ENCODE data around the gene CDH13.

The CDH13 gene

DNA sequence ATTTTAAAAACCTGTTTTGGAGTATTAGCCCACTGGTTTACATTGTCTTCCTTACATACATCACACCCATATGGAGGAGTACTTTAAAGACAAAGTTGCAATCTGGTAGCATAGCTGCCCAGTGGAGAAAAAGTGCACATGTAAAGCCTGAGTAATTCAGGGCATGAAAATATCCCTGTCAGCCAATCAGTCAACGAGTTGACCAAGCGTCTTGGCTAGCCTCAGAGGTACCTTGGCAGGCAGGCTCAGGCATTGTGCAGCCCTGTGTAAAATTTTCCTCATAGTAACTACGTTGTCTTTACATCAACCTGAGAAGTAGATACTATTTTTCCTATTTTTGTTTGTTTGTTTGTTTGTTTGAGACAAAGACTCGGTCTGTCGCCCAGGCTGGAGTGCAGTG lies 339.0 kb downstream of the CDH13 start:
- DNase-seq: no peak

DNA sequence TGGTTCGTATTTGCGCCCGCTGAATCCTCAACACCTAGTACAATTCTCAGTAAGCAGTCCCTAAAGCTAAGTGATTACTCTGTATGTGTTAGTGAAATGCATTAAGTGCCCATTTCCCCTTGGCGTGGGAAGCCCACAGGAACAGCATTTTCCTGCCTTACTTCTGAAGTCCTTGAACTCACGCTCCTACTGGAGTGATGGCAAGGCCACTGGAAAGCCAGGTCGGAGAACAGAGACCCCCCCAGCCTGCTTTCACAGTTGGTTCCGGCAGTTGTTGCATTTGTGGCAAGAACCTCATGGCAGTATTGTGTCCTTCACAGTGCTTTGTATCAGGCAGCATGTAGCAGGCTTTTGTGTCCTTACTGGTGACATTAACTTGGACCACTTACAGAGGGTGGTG lies 340.7 kb downstream of the CDH13 start:
- no peak for DNase-seq

DNA sequence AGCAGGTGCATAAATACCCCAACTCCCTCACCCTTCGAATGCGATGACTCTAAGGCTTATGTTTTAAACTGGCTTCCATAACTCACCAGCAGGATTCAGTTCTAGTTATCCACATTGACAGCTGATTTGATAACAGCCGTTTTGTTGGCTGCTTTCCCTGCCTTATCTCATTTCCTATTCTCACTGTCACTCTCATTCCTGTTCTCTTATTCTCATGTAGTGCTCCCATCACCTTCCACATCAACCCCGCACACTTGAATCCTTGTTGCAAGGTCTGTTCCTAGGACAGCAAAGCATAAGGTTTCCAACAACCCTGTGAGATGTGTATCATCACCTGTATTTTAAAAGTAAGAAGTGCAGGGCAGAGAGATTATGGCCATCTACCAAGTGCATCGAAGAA lies 344.4 kb downstream of the CDH13 start:
- no peak for DNase-seq

DNA sequence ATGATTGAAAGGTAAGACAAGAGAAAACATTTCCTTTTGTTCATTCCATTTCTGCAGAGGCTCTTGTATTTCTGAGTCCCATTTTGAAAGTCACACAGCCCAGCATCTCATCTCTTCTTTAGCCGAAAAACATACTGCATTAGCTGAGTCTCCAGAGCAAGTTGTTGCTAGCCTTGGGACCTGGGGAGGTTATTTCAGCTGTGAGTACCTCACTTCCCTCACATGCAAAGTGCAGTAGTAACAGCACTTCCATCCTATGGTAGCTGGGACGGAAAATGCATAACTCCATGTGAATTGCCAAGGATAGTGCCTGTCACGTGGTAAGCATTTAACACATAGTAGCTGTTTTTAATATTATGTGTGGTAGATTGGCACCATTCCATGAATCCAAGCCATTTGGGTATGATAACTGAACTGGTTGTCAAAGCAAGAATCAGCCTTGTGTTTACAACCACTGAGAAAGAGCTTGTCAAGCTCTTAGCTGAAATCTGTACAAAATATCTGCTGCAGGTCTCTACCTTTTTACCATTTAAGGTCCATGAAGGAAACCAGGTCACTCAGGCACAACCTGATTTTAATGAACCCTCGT lies 345.7 kb downstream of the CDH13 start:
- no peak for DNase-seq

DNA sequence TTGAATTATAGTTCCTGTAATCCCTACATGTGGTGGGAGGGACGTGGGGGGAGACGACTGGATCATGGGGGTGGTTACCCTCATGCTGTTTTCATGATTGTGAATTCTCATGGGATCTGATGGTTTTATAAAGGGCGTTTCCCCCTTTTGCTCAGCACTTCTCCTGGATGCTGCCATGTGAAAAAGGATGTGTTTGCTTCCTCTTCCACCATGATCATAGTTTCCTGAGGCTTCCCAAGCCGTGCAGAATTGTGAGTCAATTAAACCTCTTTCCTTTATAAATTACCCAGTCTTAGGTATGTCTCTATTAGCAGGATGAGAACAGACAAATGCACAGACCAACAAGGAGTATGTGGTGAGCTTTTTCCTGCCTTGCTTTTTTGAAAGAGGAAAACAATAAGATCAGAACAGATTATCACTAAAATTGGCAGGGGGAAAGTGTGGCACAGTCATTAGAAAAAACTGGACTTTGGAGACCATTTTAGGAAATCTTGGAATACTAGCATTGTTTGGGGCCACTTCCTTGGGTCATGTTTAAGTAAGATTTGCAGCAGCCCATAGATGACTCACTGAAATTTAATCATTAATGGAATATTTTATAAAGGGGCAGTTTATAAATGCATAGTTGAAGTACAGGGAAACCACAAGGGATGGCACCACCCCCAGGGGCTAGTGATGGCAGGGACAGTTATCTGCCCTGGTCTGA lies 352.8 kb downstream of the CDH13 start:
- DNase-seq: no peak

DNA sequence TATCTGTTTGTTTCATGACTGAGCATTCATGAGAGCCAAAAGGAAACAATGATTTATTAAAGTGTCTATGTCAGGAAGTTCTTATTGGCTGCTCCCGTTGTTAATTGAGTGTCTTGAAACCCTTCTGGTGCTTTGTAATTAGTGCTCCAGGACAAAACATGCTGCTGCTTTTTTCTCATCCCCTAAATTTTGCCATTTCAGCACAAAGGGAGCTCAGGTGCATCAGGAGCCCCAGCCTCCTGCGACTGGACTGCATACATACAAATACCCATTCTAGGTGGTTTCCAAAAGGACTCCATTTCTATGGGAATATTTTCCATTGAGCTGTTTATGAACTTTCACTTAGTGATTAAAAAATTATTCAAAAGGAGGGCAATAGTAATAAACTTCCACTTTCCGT lies 354.0 kb downstream of the CDH13 start:
- DNase-seq: no peak

DNA sequence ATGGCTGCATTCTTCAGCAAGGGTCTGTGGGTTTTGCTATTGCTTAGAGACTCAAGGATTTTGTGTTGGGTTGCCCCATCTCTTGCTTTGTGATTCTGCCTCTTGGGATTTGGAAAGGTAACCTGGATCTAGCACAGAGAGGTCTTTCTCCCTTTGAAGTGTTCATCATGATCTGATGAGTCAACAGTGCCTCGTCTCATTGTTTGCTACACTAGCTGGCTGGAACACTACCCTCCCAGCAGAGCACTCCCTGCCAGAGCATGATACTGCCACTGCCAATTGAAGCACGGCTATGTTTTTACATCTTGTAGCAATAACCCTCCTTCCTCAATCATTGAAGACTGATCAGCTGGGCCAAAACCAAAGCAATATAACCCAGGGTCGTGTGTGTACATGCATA lies 361.0 kb downstream of the CDH13 start:
- DNase-seq: no peak

DNA sequence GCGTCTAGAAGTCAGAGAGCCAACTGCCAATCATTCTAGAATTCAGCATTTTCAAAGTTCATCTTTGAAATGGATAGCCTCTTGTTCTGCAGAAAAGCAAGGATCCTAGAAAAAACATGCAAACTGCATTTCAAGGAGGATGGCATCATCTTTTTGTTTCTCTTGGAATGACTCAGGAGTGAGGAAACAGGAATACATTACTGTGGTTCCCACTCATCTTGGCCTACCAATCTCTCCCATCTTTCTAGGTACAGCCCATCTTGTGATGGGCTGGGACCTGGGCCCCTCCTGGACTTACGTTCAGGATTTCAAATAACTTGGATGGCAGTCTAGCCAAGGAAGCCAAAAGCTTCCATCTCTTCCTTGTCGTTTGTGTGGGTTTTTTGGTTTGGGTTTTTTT lies 363.4 kb downstream of the CDH13 start:
- DNase-seq: no peak

DNA sequence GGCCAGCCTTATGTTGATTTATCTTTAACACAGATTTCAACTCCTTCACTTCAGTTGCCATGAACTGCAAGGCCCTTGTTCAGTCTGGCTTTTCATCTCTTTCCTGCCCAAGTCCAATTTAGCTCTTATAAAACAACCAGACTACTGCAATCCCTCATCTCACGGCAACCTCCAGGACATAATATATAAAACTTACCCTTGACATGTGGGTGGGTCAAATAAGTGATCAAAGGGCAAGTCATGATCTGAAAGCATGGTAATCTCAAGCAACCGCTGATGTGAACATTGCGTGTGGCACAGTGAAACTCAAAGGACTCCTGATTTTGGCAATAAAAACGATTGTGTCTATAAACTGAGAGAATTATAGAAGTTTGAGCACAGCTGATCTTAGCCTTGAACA lies 364.6 kb downstream of the CDH13 start:
- DNase-seq: no peak

DNA sequence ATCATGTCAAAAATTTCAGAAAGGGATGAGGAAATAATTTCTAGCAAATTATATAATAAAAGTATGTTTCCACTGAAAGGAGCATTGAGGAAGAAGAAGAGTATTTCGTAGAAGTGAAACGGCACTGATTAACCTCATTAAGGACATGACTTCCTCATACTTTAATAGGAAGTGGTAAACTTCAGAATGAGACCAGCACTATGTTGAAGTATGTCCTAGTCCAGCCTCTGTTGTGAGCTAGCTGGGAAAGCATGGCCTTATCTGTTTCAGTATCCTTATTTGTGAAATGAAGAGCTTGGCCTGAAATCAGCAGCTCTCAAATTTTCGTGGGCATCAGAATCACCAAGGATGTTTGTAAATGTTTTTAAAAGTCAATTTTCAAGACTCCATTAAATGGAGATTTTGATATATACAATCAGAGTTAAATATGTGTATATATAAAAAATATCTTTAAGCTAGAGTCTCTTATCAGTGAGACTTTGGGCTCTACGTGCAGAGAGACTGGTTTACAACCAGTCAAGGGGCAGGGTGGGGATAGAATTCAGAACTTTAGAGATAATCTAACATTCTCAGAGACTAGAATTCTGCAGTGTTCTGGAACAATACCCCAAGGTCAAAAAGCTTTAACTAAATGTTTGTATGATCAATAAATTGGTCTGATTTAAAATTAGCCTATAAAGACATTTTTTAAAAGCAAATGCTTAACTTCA lies 365.4 kb downstream of the CDH13 start:
- no peak for DNase-seq

DNA sequence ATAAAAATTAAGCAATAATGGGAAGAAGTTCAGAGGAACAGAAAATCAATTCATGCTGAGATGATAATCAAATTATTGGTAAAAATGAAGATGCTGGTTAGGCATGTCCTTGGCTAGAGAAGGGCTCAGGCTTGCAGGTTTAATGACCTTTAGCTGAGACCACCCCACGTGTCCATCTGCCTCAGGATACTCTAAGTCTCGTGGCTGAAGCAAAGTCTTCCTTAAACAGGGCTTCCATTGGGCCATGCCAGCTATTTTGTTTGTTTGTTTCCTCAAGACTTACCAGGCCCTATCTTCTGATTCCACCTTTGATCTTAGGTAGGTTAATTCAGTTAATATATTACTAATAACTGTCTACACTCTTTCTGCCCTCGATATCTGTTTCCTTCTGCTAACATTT lies 366.0 kb downstream of the CDH13 start:
- no peak for DNase-seq

DNA sequence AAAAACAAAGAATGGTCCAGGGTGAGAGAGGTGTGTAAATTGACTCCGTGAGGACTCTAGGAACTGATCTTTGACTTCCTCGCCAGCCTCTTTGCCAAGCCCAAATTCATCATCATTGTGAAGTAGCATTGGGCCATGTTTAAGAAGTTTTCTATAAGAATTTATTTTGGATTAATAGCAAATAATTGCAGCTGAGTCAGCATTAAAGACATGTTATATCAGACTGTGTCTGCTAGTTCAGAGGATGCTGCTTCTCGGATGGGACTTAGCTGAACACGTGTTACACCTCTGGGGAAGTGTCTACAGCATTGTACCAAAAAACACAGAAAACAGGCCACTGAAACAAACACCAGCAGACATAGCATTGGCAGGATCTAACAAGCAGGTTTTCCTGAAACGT lies 366.6 kb downstream of the CDH13 start:
- no peak for DNase-seq

DNA sequence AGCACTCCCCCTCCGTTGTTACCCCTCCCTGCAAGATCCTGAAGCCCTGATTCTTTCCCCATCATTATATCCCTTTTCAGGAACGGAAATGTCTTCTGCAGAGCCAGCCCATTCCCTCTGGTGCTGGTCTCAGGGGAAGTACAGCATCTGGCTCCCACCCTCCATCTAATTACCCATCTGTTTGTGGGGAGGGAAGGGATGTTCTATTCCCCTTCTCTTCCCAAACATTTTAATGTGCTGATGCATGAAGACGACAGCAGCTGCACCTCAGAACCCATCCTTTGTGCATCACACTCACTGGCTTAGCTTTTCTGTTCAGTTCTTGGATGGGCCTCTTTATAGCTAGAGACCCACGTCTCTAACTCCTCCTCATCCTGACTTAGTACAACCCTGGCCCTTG lies 367.2 kb downstream of the CDH13 start:
- DNase-seq: no peak

DNA sequence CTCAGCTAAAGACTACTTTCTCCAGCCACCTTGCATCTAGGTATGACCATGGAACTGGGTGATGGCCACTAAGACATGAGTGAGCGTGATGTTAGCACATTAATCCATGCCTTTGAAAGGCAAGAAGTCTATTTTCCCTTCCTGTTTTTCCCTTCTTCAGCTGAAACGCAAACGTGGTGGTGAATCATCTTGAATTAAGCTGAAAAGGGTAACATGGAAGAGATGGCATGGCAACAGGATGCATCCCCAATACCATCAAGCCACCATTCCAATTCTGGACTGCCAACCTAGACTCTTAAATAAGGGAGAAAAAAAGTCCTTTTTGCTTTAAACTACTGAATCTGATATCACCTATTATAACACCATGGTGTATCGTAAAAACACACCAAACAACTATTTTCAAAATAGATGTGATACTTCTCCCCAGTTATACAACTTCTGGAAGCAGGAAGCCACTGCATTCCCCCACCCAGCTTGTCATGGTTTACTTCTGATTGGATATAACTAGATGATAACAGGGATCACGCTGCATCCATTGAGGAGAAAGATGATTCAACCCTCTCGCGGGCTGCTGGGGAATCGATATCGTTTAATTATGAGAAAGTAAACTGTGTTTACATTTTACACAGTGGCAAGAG lies 368.6 kb downstream of the CDH13 start:
- no peak for DNase-seq

DNA sequence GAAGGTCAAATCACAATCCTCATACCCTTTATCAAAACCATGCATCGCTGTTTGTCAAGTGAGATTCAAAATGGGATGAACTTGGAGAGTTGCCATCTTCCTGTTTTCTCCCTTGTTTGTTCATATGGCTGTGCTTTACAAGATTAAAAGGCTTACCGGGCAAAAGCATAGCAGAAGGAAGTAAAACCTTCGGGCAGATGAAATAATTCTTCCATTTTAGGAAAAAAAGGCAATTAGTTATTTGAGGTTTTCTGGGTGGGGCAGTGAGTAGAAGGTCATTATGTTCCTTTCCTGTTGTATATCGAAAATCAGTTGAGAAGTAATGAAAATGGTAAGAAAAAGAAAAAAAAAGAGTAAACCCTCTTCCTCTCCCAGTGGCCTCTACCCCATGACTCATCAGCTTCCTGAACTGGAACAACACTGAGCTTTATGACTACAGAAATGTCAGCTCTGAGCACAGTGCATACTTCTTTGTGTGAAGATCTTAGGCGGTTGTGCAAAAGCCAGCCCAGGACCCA lies 369.2 kb downstream of the CDH13 start:
- no peak for DNase-seq

DNA sequence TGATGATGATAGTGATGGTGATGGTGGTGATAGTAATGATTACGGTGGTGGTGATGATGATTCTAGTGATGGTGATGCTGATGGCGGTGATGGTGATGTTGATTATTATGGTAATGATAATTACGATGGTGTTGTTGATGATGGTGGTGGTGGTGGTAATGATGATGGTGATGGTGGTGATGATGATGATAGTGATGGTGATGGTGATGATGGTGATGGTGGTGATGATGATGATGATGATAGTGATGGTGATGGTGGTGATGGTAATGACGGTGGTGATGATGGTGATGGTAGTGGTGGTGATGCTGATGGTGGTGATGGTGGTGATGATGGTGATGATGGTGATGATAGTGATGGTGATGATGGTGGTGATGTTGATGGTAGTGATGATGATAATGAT lies 370.0 kb downstream of the CDH13 start:
- DNase-seq: no peak

DNA sequence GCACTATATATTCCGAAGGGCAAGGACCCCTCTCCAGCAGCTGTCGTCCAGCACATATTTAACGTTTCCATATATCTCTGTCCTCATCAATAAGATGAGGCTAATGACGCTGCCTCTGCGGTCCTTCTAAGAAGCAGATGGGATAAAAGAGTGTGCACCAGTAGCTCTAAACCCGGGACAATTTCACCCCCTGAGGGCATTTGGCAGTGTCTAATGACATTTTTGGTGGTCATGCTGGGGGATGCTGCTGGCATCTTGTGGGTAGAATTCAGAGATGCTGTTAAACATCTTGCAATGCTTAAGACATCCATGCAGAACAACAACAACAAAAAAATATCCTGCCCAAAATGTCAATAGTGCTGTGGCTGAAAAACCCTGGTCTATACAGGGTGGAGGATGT lies 372.9 kb downstream of the CDH13 start:
- no peak for DNase-seq

DNA sequence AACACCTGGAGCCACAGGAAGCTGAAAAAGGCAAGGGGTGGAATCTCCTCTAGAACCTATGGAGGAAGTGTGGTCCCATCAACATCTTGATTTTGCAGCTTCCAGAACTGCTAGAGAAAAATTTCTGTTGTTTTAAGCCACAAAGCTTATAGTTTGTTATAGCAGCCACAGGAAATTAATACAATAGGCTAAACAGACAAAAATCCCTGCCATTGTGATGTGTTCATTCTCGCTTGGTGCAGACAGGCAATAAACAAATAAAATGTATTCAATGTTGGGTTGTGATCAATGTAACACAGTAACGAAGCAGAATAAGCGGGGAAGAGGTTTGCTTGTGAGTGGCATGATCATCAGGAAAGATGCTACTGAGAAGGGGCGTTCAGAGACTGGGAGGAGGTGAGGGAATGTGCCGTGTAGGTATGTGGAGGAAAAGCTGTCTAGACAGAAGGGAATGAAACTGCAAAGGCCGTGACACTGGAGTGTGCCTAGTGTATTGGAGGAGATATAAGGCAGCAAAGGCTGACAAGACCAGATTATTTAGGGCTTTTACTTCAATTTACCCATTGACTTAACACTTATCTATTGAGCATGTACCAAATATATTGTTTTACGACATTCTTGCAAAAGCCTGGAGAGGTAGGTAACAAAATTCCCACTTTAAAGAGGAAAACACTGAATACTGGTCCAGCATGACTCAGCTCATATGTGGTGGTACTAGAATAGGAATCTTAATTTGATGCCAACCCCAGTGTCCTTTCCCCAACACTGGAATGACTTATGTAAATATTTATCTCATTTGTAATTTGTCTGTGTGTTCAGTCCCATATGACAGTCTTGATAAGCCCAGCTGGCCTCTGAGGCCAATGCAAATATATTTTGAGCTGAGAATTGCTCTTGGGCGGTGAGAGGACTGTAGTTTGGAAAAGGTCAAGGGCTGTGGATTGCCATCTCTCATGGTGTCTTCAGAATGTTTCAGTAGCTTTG lies 375.9 kb downstream of the CDH13 start:
- no peak for DNase-seq

DNA sequence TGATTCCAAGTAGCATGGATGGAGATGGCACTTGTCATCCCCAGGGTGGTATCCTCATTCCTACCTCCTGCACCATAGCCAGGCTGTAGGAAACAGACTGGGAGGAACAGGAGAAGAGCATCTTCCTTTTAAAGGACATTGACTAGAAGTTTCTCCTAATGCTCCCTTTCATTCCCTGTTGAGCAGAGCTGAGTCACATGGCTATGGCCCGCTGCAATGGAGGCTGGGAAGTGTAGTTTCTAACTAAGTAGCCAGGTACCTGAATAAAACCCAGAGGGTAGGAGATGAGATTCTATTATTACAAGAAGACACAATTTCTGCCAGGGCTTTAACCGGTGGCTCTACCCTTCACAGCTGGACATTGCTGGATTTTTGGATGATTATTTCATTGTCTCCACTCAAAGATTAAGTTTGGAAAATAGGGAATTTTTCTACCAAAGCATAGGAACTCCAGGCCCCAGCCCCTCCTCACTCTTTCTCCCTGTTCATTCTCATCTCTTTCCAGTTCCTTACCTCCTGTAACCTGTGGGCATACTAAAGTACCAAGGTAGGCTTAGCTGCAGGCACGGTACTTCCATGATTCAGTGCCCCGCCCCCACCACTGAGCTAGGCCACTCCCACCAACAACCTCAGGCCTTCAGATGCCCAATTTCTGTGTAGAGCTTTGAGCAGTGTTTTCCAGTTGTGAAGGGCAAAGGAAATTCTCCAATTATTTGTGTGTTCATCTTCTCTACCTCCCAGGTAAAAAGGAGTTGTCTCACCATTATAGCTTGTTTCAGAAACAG lies 378.3 kb downstream of the CDH13 start:
- DNase-seq: no peak

DNA sequence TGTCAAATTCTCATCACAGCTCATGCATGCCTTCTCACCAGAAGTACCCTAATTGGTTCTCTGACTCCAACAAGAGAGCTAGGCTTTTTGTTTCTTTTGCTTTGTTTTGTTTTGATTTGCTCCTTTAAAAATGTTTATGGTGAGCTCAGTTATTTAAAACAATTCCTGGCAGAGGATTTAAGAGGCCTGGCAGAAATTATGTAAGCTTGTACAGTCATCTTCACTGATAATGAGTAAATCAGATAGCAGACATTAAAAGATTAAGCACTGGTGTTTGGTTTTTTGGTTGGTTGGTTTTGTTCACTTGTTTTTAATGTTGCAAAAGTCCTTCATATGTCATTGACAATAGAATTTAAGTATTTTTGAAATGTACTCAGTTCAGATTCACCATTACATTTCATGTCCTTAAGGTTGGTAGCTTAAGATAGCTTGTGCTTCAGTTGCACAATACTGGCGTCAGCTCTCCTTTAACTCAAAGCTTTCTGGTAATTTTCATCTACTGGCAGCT lies 378.9 kb downstream of the CDH13 start:
- DNase-seq: no peak

All from activated CD4-positive, alpha-beta T cell treated with anti-CD3 and anti-CD28 coated beads for 4 hours (primary cell).